ENCODE data around the gene IZUMO1.
"Not testable (repeated sequence)": the region's sequence is repeated elsewhere in the genome, so short reads cannot be mapped to it uniquely, and the experiment has no call there.

Gene IZUMO1

DNA sequence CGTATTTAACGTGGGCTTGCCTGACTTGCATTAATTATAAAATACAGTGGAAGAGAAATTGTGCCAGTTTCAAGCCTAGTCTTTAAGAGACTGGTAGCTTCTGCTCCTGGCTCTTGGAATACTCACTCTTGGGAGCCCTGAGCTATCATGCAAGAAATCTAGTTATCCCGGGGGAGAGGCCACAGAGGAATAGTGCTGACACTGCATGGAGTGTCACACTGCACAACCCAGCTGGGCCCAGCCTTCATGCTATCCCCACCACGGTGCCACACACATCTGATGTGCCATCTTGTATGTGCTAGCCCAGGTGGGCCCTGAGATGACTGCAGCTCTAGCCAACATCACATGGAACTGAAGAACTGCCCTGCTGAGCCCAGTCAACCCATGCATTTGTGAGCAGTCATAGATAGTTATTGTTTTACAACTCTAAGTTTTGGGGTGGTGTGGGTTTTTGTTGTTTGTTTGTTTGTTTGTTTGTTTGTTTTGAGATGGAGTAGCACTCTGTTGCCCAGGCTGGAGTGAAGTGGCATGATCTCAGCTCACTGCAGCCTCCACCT lies 35.5 kb downstream of the IZUMO1 start:
- DNase-seq = no peak

DNA sequence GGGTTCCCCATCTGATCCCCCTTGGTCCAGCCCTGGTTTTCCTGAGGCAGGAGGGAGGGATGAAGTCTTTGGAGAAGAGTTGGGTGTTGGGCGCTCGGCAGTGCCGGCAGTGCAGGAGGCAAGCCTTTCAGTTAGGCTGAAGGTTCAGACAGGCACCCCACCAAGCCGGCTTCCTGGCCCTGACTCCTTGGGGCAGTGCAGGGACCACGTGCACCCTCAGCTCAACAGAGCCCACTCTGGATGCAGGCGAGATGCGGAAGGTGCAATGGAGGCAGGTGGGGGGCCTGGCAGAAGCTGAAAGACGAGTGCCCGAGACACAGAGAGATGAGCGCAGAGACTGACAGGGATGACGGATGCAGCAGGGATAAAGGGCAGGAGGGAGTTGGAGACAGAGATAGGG lies 38.2 kb downstream of the IZUMO1 start:
- no peak for DNase-seq

DNA sequence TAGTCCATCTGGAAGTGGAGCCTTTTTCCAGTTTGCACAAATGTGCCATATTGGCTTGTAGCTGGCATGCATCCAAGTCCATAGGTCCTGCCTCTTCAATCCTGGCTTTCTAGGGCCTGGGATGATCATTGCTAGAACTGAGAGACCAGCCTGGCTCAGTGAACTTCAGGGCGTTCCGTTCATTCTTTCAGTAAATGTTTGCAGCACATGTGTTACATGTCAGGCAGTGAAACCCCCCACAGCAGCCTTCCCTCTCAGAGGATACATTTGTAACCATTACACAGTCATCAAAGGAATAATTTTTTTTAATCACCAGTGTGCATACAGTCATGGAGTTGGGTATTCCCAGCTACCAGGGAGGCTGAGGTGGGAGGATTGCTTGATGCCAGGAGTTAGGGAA lies 41.3 kb downstream of the IZUMO1 start:
- DNase-seq = no peak

DNA sequence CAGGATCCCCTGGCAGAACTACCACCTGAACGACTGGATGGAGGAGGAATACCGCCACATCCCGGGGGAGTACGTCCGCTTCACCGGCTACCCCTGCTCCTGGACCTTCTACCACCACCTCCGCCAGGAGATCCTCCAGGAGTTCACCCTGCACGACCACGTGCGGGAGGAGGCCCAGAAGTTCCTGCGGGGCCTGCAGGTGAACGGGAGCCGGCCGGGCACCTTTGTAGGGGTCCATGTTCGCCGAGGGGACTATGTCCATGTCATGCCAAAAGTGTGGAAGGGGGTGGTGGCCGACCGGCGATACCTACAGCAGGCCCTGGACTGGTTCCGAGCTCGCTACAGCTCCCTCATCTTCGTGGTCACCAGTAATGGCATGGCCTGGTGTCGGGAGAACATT lies 43.4 kb downstream of the IZUMO1 start:
- DNase-seq = no peak

DNA sequence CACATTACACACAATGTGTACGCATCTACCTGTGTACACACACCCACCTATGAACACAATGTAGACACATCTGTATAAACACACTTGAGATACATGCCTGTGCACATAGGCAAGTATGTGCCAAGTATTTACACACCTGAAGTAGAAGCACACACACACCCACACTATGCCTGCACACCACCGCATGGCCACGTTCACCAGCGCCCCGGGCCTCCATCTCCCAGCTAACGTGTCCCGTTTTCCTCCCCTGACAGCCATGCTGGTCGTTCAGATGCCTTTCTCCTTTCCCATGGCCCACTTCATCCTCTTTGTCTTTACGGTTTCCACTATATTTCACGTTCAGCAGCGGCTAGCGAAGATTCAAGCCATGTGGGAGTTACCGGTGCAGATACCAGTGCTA lies 44.0 kb downstream of the IZUMO1 start:
- no peak for DNase-seq

DNA sequence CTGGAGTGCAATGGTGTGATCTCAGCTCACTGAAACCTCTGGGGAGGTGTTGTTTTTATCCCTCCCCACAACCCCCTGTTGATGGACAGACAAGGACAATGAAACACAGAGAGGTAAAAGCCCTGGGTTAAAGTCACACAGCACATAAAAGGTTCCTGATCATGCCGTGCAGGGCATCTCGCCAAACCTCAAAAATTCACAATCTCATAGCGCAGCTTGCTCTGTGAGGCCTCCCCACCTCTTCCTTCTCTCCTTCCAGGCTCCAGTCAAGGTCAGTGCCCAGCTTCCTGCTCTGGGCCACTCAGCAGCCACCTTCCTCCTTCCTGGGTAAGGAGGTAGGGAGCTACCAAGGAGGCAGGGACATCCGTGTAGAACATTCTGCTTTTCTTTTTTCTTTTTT lies 48.7 kb downstream of the IZUMO1 start:
- DNase-seq = no peak

DNA sequence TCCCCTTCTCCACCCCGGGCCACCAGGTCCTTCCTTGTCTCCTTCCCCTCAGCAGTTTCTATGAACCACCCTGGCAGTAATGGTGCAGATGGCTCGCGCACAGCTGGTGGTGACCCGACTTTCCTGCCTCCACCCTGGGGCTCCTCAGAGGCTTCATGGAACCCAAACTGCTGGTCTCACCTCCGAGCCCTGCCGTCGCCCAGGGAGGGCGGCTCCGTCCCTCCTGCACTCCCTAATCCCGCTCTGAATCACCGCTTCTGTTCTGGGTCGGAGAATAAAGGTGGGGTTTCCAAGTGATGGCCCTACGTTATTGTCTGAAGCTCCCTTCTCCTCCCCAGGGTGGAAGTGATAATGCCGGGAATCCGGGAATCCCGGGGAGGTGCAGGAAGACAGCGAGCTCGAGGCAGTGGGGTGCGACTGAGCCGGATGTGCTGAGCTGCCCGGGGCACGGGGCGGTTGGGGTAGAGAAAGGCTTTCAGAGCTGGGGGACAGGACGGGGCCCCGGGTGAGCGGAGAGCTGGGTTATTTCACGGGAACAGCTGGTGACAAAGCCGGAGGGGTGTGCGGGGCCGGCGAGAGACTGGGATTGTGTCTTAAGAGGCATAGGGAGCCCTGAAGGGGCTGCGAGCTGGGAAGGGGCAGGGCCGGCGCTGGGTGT lies 50.2 kb downstream of the IZUMO1 start:
- no peak for DNase-seq

DNA sequence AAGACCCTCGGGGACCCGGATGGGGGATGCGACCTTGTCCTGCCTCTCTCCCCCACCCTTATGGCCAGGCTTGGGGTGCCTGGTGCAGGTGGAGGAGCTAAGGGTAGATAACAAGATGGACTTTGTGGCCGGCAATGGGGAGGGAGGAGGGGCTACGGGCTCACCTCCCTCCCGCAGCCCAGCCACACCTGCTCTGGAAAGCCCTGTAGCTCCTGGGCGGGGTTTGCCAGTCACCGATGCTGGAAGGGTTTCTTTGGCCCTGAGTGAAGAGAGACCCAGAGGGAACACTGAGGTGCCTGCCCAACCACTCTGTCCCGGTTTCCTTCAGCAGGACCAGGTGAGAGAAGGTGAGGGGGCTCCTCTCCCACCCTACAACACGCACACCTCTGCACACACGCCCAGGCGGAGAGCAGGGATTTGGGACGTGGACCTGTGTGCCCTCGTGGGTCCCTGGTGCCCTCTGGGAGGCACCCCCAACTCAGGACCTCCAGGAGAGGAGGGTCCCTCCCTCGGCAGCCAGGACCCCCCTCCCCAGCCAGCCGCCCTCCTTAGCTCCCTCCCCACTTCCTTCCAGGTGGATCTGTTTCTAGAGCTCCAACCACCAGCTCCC lies 50.9 kb downstream of the IZUMO1 start, which contains the start of gene FUT2:
Gene FUT2 (plus strand): TSS at position 229 of the 610 bp plus-strand sequence. CDS start 6,986 bp downstream, outside the sequence.
- DNase-seq = peak; percentile 80

DNA sequence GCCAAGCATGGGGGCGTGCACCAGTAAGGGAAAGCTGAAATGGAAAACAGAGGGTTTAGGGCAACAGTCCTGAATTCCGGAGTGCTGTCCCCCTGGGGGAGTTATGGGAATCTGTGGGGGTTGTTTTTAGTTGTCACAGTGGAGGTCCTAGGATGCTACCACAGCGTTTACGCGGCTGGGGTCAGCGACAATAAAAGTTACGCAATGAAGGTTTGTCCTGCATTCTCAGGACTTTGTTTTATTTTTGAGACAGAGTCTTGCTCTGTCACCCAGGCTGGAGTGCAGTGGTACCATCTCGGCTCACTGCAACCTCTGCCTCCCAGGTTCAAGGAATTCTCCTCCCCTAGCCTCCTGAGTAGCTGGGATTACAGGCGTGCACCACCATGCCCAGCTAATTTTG lies 53.1 kb downstream of the IZUMO1 start:
- DNase-seq = not testable (repeated sequence)

All from NCI-H510A (cell line).